GM18517 (cell line): ENCODE data around the gene COX19.
"Not testable (repeated sequence)": the region's sequence is repeated elsewhere in the genome, so short reads cannot be mapped to it uniquely, and the experiment has no call there.

ENCODE experiments used
- ATAC-seq: cut with Tn5 transposase; IDR thresholded peaks from one replicate; pipeline ENCODE4 v1.9.1; 2021; ENCODE audit warnings: mild to moderate bottlenecking, moderate library complexity; ENCODE audit not compliant: unreplicated experiment

The COX19 gene

GRCh38 chr7:930975-931758 is 44.2 kb downstream of the COX19 start:
- no peak for ATAC-seq

GRCh38 chr7:929311-929711 is 46.0 kb downstream of the COX19 start:
- no peak for ATAC-seq

- ATAC-seq, result no peak
Measured at GRCh38 chr7:927031-927671, 48.2 kb downstream of the COX19 start.

- ATAC-seq, result no peak
Measured at GRCh38 chr7:926061-927030, 49.0 kb downstream of the COX19 start.

- no peak for ATAC-seq
Measured at GRCh38 chr7:925601-926000, 49.7 kb downstream of the COX19 start.

GRCh38 chr7:924541-925231 is 50.7 kb downstream of the COX19 start:
- ATAC-seq, result peak; percentile 64

- not testable (repeated sequence) for ATAC-seq
Measured at GRCh38 chr7:924042-924441, 51.3 kb downstream of the COX19 start.

- peak; percentile 72 for ATAC-seq
Measured at GRCh38 chr7:923108-924041, 52.0 kb downstream of the COX19 start.

- no peak for ATAC-seq
Measured at GRCh38 chr7:922334-923107, 52.8 kb downstream of the COX19 start.

GRCh38 chr7:921581-922333 is 53.6 kb downstream of the COX19 start:
- ATAC-seq, result no peak

- no peak for ATAC-seq
Measured at GRCh38 chr7:921071-921461, 54.3 kb downstream of the COX19 start.

GRCh38 chr7:920351-921070 is 54.8 kb downstream of the COX19 start:
- ATAC-seq, result no peak

GRCh38 chr7:919924-920341 is 55.4 kb downstream of the COX19 start:
- no peak for ATAC-seq

- ATAC-seq, result no peak
Measured at GRCh38 chr7:919114-919442, 56.3 kb downstream of the COX19 start.

GRCh38 chr7:918441-919113 is 56.8 kb downstream of the COX19 start:
- no peak for ATAC-seq

GRCh38 chr7:918118-918425 is 57.3 kb downstream of the COX19 start:
- no peak for ATAC-seq
